Loucy (cell line): ENCODE measurements around the gene FAHD1.

Experiments used
- H2AFZ ChIP-seq: fragments of 200-600 bp; sonication (generic); 2 replicates; pipeline ENCODE4 v1.6.0; 2016; ENCODE audit warnings: antibody characterized with exemption, mild to moderate bottlenecking, low read length, moderate library complexity
- H3F3A ChIP-seq: fragments of 200-600 bp; 2 replicates; pipeline ENCODE4 v1.6.0; 2016; ENCODE audit warnings: antibody characterized with exemption, low read depth, mild to moderate bottlenecking
- H3K27me3 ChIP-seq: fragments of 200-600 bp; sonication (generic); 2 replicates; pipeline ENCODE4 v1.6.1; 2014; ENCODE audit warnings: low read length, mild to moderate bottlenecking; ENCODE audit not compliant: insufficient read depth, poor library complexity, severe bottlenecking
- H3K36me3 ChIP-seq: fragments of 200-600 bp; sonication (generic); 2 replicates; pipeline ENCODE4 v1.6.1; 2016; ENCODE audit warnings: low read length; ENCODE audit not compliant: insufficient read depth
- H3K4me1 ChIP-seq: fragments of 200-600 bp; sonication (generic); 2 replicates; pipeline ENCODE4 v1.5.1; 2014; ENCODE audit warnings: low read length, mild to moderate bottlenecking; ENCODE audit not compliant: insufficient read depth, poor library complexity, severe bottlenecking
- H3K4me2 ChIP-seq: fragments of 200-600 bp; sonication (generic); 2 replicates; pipeline ENCODE4 v1.6.0; 2014; ENCODE audit warnings: antibody characterized with exemption, low read length, low read depth, mild to moderate bottlenecking; ENCODE audit not compliant: poor library complexity, severe bottlenecking
- H3K4me3 ChIP-seq: fragments of 200-600 bp; sonication (generic); 2 replicates; pipeline ENCODE4 v1.5.1; 2014; ENCODE audit warnings: low read length, mild to moderate bottlenecking, mixed read lengths; ENCODE audit not compliant: poor library complexity, severe bottlenecking
- H3K79me2 ChIP-seq: fragments of 200-600 bp; sonication (generic); 2 replicates; pipeline ENCODE4 v1.6.1; 2014; ENCODE audit warnings: low read length; ENCODE audit not compliant: insufficient read depth
- H3K9ac ChIP-seq: fragments of 200-600 bp; sonication (generic); 2 replicates; pipeline ENCODE4 v1.6.0; 2014; ENCODE audit warnings: mild to moderate bottlenecking, low read depth, low read length, moderate library complexity; ENCODE audit not compliant: poor library complexity, severe bottlenecking
- H3K9me2 ChIP-seq: fragments of 200-600 bp; sonication (generic); replicated peaks from 2 replicates; pipeline ENCODE4 v1.6.1; 2016; ENCODE audit warnings: low read depth, low read length, mixed read lengths
- H3K9me3 ChIP-seq: fragments of 200-600 bp; sonication (generic); 2 replicates; pipeline ENCODE4 v1.6.1; 2014; ENCODE audit warnings: mild to moderate bottlenecking, antibody characterized with exemption, low read length, low read depth; ENCODE audit not compliant: insufficient read depth
- H4K20me1 ChIP-seq: fragments of 200-600 bp; sonication (generic); 2 replicates; pipeline ENCODE4 v1.6.0; 2014; ENCODE audit warnings: antibody characterized with exemption, low read length, mild to moderate bottlenecking; ENCODE audit not compliant: insufficient read depth, poor library complexity, severe bottlenecking
- CTCF ChIP-seq: fragments of 200-600 bp; sonication (generic); conservative IDR thresholded peaks from 2 replicates; pipeline ENCODE4 v1.5.1; 2014; ENCODE audit warnings: mild to moderate bottlenecking, antibody characterized with exemption, low read length
- EZH2phosphoT487 ChIP-seq: fragments of 200-600 bp; IDR thresholded peaks from 2 replicates; pipeline ENCODE4 v1.6.1; 2018; ENCODE audit warnings: antibody characterized with exemption, mild to moderate bottlenecking, moderate library complexity, borderline replicate concordance

The FAHD1 gene

GRCh38 chr16:1858189-1858865 lies 31.3 kb downstream of the FAHD1 start:
- Histone ChIP-seq H2AFZ (no peak overlapping the region), H3F3A (no peaks in the 10 kb centered on the region), H3K79me2 (no peaks in the 10 kb centered on the region), H3K9ac (no peak overlapping the region), H3K27me3 (no peaks in the 10 kb centered on the region), H3K9me2 (no peaks in the 10 kb centered on the region), H3K4me1 (no peaks in the 10 kb centered on the region), H4K20me1 (no peaks in the 10 kb centered on the region), H3K36me3 (no peaks in the 10 kb centered on the region), H3K9me3 (no peaks in the 10 kb centered on the region), H3K4me3 (no peak overlapping the region), H3K4me2 (no peak overlapping the region)
- TF ChIP-seq CTCF (no peak), EZH2phosphoT487 (no peak)

- Histone ChIP-seq H3K9ac (no peak overlapping the region), H3K36me3 (no peaks in the 10 kb centered on the region), H3K4me2 (no peak overlapping the region), H3K27me3 (no peaks in the 10 kb centered on the region), H3F3A (no peaks in the 10 kb centered on the region), H3K79me2 (no peaks in the 10 kb centered on the region), H4K20me1 (no peaks in the 10 kb centered on the region), H3K9me3 (no peaks in the 10 kb centered on the region), H2AFZ (no peak overlapping the region), H3K4me3 (no peak overlapping the region), H3K9me2 (no peaks in the 10 kb centered on the region), H3K4me1 (no peaks in the 10 kb centered on the region)
- TF ChIP-seq EZH2phosphoT487 (no peak), CTCF (no peak)
These were observed 32.6 kb downstream of the FAHD1 start for GRCh38 chr16:1859650-1860049.

GRCh38 chr16:1861730-1862129 lies 34.7 kb downstream of the FAHD1 start:
- Histone ChIP-seq H3K27me3 (no peaks in the 10 kb centered on the region), H3F3A (no peaks in the 10 kb centered on the region)

More at GRCh38 chr16:1861730-1862129, 34.7 kb downstream of the FAHD1 start:
- Histone ChIP-seq H3K9me3 (no peaks in the 10 kb centered on the region), H3K4me2 (no peak overlapping the region), H3K36me3 (no peaks in the 10 kb centered on the region), H3K9ac (no peak overlapping the region), H3K9me2 (no peaks in the 10 kb centered on the region), H3K4me1 (no peaks in the 10 kb centered on the region), H2AFZ (no peak overlapping the region), H4K20me1 (no peaks in the 10 kb centered on the region), H3K79me2 (no peaks in the 10 kb centered on the region), H3K4me3 (no peak overlapping the region)
- no peak for TF ChIP-seq CTCF
- no peak for TF ChIP-seq EZH2phosphoT487
